Prostate gland (tissue), 2 donors: ENCODE data around the gene LHPP. TPM values are rescaled to one million over a fixed set of nuclear protein-coding genes. Genes with fewer than 3 reads are reported as not detected.
A peak's percentile ranks its signal among the peaks of the same experiment; 100 is the strongest.

Experiments
- DNase-seq: peaks from one replicate; pipeline ENCODE4 v3.0.0-alpha.2; 2019; ENCODE audit warnings: low spot score
- H3K27ac ChIP-seq, 2 donors: fragments of 200-600 bp; sonication (generic); 2 replicates each; pipeline ENCODE4 v1.5.1; 2017 to 2019
- H3K27me3 ChIP-seq: fragments of 200-600 bp; sonication (generic); replicated peaks from 2 replicates; pipeline ENCODE4 v1.5.1; 2019; ENCODE audit not compliant: insufficient read depth
- H3K36me3 ChIP-seq, 2 donors: fragments of 200-600 bp; sonication (generic); 1 replicate in 1 of 2; 2 replicates in 1 of 2; pipeline versions ENCODE4 v1.5.1 to v1.8.1; 2017 to 2019
- H3K4me1 ChIP-seq: fragments of 200-600 bp; sonication (generic); replicated peaks from 2 replicates; pipeline ENCODE4 v1.5.1; 2019
- H3K4me3 ChIP-seq, 2 donors: fragments of 200-600 bp; sonication (generic); 2 replicates each; pipeline ENCODE4 v1.5.1; 2017 to 2019
- H3K9me3 ChIP-seq: fragments of 200-600 bp; sonication (generic); 2 replicates; pipeline ENCODE4 v1.5.1; 2017
- CTCF ChIP-seq, 4 experiments: fragments of 200-600 bp in 2 of 4; fragments of 450-650 bp in 2 of 4; sonication (generic) in 2 of 4; IDR thresholded peaks; 1 replicate in 3 of 4; 2 replicates in 1 of 4; pipeline ENCODE4 v1.5.1; 2016 to 2019; ENCODE audit warnings: antibody characterized with exemption in 4 of 4, mild to moderate bottlenecking in 2 of 4, moderate library complexity in 2 of 4
- POLR2A ChIP-seq: fragments of 450-650 bp; IDR thresholded peaks from one replicate; pipeline ENCODE4 v1.6.1; 2016; ENCODE audit warnings: antibody characterized with exemption, mild to moderate bottlenecking
- POLR2AphosphoS5 ChIP-seq: sonication (generic); formaldehyde crosslinking; IDR thresholded peaks from one replicate; pipeline ENCODE4 v1.6.1; 2017; ENCODE audit warnings: antibody characterized with exemption
- WGBS: methylation state at CpG from one replicate; pipeline ENCODE4 v1.1.5; 2018; 5-methylcytosine and 5-hydroxymethylcytosine counted together
- intact Hi-C: fragments of 100-400 bp; cut with DNase I; formaldehyde crosslinking; loops from one replicate; pipeline ENCODE4 v1.14.2; 2022
- total RNA-seq, 2 donors: library from RNA; depleted of rRNA; stranded (reverse); fragments of >200 nt; gene quantifications; one replicate each; pipeline ENCODE4 v1.1.0, GENCODE V29; 2016

Gene LHPP
- total RNA-seq, 2 donors from 2014 or later = 21.9 to 43.3 TPM

DNA sequence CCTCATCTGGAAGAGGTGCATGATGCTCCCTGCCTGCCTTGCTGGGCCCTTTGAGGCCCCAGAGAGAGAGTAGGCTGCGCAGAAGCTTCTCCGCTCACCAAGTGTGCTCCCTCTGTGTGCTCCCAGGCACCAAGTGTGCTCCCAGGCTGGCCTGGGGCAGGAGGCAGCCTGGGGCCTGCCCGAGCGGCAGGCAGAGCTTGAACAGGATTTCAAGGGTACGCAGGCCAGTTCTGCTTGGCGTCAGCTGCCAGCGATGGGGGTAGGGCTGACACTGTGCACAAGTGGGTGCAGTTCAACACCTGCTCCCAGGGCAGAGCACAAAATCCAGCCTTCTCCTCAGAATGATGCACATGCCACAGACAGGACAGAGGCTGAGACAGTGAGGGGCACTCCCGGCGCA lies 162.8 kb downstream of the LHPP start:
- TF ChIP-seq POLR2AphosphoS5 (no peak), POLR2A (no peak), CTCF (IDR thresholded peaks at IDR 0.05) (no peak)
- DNase-seq = no peak
- WGBS = 56% methylated on average over 9 of the region's 9 CpGs
- no peak overlapping the region for H3K4me3 ChIP-seq
- peaks cover 10% of the 10 kb centered on the region for H3K4me1 ChIP-seq
- intact Hi-C loops = no loop called here
- H3K27ac ChIP-seq = peak overlapping the region; percentile 9 to 12
- H3K9me3 ChIP-seq = no peaks in the 10 kb centered on the region
- H3K27me3 ChIP-seq = no peaks in the 10 kb centered on the region
- no peaks in the 10 kb centered on the region for H3K36me3 ChIP-seq

DNA sequence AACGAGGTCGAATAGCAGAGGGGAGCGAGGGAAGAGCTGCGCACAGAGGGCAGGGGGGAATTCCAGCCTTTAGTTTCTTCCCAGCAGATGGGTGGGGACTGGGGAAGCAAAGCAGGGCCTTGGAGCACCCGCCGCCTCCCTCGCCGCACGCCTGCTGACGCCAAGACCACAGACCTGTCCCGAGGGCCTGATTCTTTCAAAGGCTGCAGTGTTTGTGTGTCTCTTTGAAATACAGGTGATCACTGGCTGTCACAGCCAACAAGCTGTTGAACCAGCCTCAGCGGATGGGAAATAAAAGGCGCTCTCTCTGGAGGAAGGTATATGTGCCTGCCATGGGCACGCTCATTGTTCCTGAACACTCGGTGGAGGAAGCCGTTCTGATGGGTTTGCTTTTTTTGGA lies 163.3 kb downstream of the LHPP start:
- peak overlapping the region in 1 of 2 donors; percentile 43 for H3K27ac ChIP-seq
- H3K36me3 ChIP-seq = no peaks in the 10 kb centered on the region
- TF ChIP-seq CTCF (IDR thresholded peaks at IDR 0.05) (no peak), POLR2AphosphoS5 (no peak)
- 64% methylated on average over 16 of the region's 16 CpGs for WGBS
- H3K4me3 ChIP-seq = no peak overlapping the region
- peak; percentile 58 for DNase-seq
- H3K9me3 ChIP-seq = no peaks in the 10 kb centered on the region
- peaks cover 10% of the 10 kb centered on the region for H3K4me1 ChIP-seq
- intact Hi-C loops = no loop called here
- no peaks in the 10 kb centered on the region for H3K27me3 ChIP-seq

DNA sequence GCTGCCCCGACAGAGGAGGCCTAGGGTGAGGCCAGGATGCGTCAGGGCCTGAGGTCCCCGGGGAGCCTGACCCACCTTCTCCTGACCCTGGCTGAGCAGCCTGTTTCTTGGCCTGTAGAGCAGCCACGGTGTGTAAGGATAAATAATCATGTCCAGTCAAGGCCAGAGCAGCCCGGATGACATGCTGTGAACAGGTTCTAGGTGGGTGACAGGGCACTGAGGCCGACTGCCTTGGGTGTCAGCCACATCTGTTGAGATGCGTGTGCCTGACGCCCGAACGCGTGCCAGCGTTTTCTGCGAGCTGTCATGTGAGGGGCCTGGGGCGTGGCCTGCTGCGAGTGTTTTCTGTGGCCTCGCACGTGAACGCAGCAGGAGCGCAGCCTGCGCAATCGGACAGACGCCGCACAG lies 164.2 kb downstream of the LHPP start:
- no peak for DNase-seq
- peaks cover 10% of the 10 kb centered on the region for H3K4me1 ChIP-seq
- WGBS = 71% methylated on average over 23 of the region's 23 CpGs
- H3K36me3 ChIP-seq = no peaks in the 10 kb centered on the region
- no peak for TF ChIP-seq CTCF (IDR thresholded peaks at IDR 0.05)
- no peak for TF ChIP-seq POLR2A
- TF ChIP-seq POLR2AphosphoS5 = no peak
- no peaks in the 10 kb centered on the region for H3K27me3 ChIP-seq
- H3K27ac ChIP-seq = peak overlapping the region in 1 of 2 donors; percentile 43
- no peak overlapping the region for H3K4me3 ChIP-seq
- intact Hi-C loops = no loop called here
- H3K9me3 ChIP-seq = no peaks in the 10 kb centered on the region

- no peak for DNase-seq
- peaks cover 19% of the 10 kb centered on the region for H3K4me1 ChIP-seq
- H3K27ac ChIP-seq = no peak overlapping the region
- 48% methylated on average over 13 of the region's 13 CpGs for WGBS
- TF ChIP-seq POLR2A (no peak), POLR2AphosphoS5 (peak; percentile 6)
- H3K4me3 ChIP-seq = no peak overlapping the region
- intact Hi-C loops = no loop called here
- no peaks in the 10 kb centered on the region for H3K36me3 ChIP-seq
- H3K27me3 ChIP-seq = no peaks in the 10 kb centered on the region
- no peaks in the 10 kb centered on the region for H3K9me3 ChIP-seq
Observed at GRCh38 chr10:124626759-124627380, 165.2 kb downstream of the LHPP start.

- DNase-seq = no peak
- Histone ChIP-seq H3K27me3 (no peaks in the 10 kb centered on the region), H3K4me1 (peaks cover 19% of the 10 kb centered on the region), H3K4me3 (no peak overlapping the region), H3K9me3 (no peaks in the 10 kb centered on the region), H3K27ac (peak overlapping the region in 1 of 2 donors; percentile 10), H3K36me3 (no peaks in the 10 kb centered on the region)
- 61% methylated on average over 12 of the region's 12 CpGs for WGBS
- TF ChIP-seq POLR2AphosphoS5 = no peak
- no peak for TF ChIP-seq CTCF (IDR thresholded peaks at IDR 0.05)
- no peak for TF ChIP-seq POLR2A
- intact Hi-C loops = no loop called here
Observed at GRCh38 chr10:124627866-124628675, 166.4 kb downstream of the LHPP start.
